HCT116 (cell line): ENCODE results near the gene RNF152.

Experiments
- CBX3 ChIP-seq: IDR thresholded peaks from 2 replicates; pipeline ENCODE4 v1.6.1; 2012; ENCODE audit warnings: low read depth
- POLR2A ChIP-seq: IDR thresholded peaks from 2 replicates; pipeline ENCODE4 v1.7.0; 2011; ENCODE audit warnings: borderline replicate concordance; ENCODE audit not compliant: insufficient read depth, insufficient read length; ENCODE audit errors: extremely low read depth
- POLR2AphosphoS5 ChIP-seq: IDR thresholded peaks from 2 replicates; pipeline ENCODE4 v1.6.1; 2011; ENCODE audit warnings: mild to moderate bottlenecking, low read depth, low read length, moderate library complexity
- TF ChIP-seq, protein P1 (sequence below), 3 experiments: fragments of 200-600 bp in 1 of 3; sonication (generic) in 1 of 3; IDR thresholded peaks in 2 of 3; conservative IDR thresholded peaks in 1 of 3; 2 replicates each; pipeline ENCODE4 v1.5.1; 2012 to 2017; ENCODE audit warnings: low read depth in 2 of 3, low read length in 2 of 3, antibody characterized with exemption in 1 of 3, borderline replicate concordance in 1 of 3, control low read depth in 1 of 3, mild to moderate bottlenecking in 1 of 3, mixed read lengths in 1 of 3, mixed run types in 1 of 3, moderate library complexity in 1 of 3; ENCODE audit not compliant: insufficient read depth in 1 of 3

DNA sequence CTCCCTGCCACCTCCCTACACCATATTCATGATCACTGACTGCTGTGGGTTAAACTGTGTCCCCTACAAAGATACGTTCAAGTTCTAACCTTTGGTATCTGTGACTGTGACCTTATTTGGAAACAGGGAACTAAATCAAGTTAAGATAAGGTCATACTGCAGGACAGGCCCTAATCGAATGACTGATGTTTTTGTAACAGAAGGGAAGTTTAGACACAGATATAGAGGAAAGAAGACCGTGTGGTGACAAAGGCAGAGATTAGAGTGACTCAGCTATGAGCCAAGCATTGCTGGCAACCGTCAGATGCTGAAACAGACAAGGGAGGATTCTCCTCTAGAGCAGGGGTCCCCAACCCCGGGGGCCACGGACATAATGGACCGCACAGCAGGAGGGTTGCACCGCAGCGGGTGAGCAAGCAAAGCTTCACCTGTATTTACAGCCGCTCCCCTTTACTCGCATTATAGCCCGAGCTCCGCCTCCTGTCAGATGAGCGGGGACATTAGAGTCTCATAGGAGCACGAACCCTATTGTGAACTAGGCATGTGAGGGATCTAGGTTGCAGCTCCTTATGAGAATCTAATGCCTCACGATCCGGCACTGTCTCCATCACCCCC lies 28.9 kb upstream of the RNF152 start:
- TF ChIP-seq, protein P1, sequence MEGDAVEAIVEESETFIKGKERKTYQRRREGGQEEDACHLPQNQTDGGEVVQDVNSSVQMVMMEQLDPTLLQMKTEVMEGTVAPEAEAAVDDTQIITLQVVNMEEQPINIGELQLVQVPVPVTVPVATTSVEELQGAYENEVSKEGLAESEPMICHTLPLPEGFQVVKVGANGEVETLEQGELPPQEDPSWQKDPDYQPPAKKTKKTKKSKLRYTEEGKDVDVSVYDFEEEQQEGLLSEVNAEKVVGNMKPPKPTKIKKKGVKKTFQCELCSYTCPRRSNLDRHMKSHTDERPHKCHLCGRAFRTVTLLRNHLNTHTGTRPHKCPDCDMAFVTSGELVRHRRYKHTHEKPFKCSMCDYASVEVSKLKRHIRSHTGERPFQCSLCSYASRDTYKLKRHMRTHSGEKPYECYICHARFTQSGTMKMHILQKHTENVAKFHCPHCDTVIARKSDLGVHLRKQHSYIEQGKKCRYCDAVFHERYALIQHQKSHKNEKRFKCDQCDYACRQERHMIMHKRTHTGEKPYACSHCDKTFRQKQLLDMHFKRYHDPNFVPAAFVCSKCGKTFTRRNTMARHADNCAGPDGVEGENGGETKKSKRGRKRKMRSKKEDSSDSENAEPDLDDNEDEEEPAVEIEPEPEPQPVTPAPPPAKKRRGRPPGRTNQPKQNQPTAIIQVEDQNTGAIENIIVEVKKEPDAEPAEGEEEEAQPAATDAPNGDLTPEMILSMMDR (IDR thresholded peaks at IDR 0.05 in 2 of 3, conservative IDR thresholded peaks at IDR 0.05 in 1 of 3; ENCODE audit: borderline replicate concordance in 1 of 3, insufficient read depth in 1 of 3, low read depth in 2 of 3, low read length in 2 of 3): no peak
- TF ChIP-seq POLR2AphosphoS5 (no peak), CBX3 (no peak), POLR2A (no peak)
